Choroid plexus epithelial cell (primary cell): ENCODE results near the gene SAMHD1.

Experiments used
- DNase-seq: peaks from one replicate; pipeline ENCODE4 v3.0.0-alpha.2; 2010; ENCODE audit warnings: low read depth
- H3K4me3 ChIP-seq: 2 replicates; pipeline ENCODE4 v1.5.1; 2011; ENCODE audit warnings: low read depth, mild to moderate bottlenecking, control low read depth, low read length, moderate library complexity
- TF ChIP-seq, protein P1 (sequence below): conservative IDR thresholded peaks from 2 replicates; pipeline ENCODE4 v1.5.1; 2011; ENCODE audit warnings: low read depth, mild to moderate bottlenecking, control low read depth, inconsistent platforms, low read length, moderate library complexity

The SAMHD1 gene

GRCh38 chr20:36851490-36851889 is 100.0 kb downstream of the SAMHD1 start:
- TF ChIP-seq, protein P1, sequence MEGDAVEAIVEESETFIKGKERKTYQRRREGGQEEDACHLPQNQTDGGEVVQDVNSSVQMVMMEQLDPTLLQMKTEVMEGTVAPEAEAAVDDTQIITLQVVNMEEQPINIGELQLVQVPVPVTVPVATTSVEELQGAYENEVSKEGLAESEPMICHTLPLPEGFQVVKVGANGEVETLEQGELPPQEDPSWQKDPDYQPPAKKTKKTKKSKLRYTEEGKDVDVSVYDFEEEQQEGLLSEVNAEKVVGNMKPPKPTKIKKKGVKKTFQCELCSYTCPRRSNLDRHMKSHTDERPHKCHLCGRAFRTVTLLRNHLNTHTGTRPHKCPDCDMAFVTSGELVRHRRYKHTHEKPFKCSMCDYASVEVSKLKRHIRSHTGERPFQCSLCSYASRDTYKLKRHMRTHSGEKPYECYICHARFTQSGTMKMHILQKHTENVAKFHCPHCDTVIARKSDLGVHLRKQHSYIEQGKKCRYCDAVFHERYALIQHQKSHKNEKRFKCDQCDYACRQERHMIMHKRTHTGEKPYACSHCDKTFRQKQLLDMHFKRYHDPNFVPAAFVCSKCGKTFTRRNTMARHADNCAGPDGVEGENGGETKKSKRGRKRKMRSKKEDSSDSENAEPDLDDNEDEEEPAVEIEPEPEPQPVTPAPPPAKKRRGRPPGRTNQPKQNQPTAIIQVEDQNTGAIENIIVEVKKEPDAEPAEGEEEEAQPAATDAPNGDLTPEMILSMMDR: no peak
- no peak for DNase-seq
- H3K4me3 ChIP-seq: no peak overlapping the region

GRCh38 chr20:36850759-36851158 is 100.7 kb downstream of the SAMHD1 start:
- DNase-seq: no peak
- TF ChIP-seq, protein P1: no peak
- no peak overlapping the region for H3K4me3 ChIP-seq

DNA sequence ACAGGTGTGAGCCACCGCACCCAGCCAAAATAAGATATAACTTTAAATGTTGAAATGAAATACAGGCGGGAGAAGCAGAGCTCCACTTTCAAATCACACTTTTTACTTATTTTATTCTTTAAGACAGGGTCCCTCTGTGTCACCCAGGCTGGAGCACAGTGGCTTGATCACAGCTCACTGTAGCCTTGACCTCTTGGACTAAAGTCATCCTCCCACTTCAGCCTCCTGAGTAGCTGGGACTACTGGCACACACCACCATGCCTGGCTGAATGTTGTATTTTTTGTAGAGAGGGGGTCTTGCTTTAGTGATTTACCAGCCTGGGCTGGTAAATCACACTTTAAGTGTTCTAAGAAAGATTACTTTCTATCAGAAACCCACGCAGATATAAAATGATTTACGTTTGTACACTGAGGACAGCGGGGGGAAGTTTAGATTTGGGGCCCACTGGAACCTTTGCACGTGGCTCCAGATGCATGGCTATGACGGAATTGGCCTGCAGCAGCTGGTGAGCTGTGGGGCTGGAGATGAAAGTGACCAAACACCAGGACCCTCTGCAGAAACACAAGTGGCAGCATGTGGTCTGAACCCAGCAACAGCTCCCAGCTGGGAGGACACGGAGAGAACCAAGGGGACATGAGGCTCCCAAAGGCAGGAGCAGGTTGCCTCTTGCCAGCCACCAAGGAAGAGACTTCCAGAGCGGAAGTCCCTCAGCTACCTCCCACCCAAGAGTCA is 102.0 kb downstream of the SAMHD1 start:
- DNase-seq: no peak
- TF ChIP-seq, protein P1: no peak
- H3K4me3 ChIP-seq: no peak overlapping the region

GRCh38 chr20:36848677-36849076 is 102.8 kb downstream of the SAMHD1 start:
- TF ChIP-seq, protein P1: no peak

GRCh38 chr20:36848078-36848660 is 103.3 kb downstream of the SAMHD1 start:
- no peak overlapping the region for H3K4me3 ChIP-seq
- TF ChIP-seq, protein P1: no peak
- peak; percentile 82 for DNase-seq

More at GRCh38 chr20:36848677-36849076, 102.8 kb downstream of the SAMHD1 start:
- no peak for DNase-seq
- no peak overlapping the region for H3K4me3 ChIP-seq

- no peak for DNase-seq
- TF ChIP-seq, protein P1: no peak
- H3K4me3 ChIP-seq: no peak overlapping the region
Measured at GRCh38 chr20:36847710-36848040, 103.8 kb downstream of the SAMHD1 start.
